ENCODE results near the gene OR10T2. TPM values are rescaled to one million over a fixed set of nuclear protein-coding genes. Genes with fewer than 3 reads are reported as not detected.
"Not testable (repeated sequence)": the region's sequence is repeated elsewhere in the genome, so short reads cannot be mapped to it uniquely, and the experiment has no call there.

The OR10T2 gene
- total RNA-seq (not detected), total RNA-seq (0 reads per million in 172 experiments)
- not detected for polyA plus RNA-seq (2013, experiment 1 of 2)
- not detected for polyA plus RNA-seq (2013, experiment 2 of 2)

- Mint-ChIP-seq H3K27ac (no peak within 1 kb of the TSS), H3K27me3 (peaks cover 5% of the 10 kb centered on the region), H3K36me3 (ENCODE audit: low read depth) (no peaks in the 10 kb centered on the region), H3K4me1 (ENCODE audit: low read depth) (peaks cover 8% of the 10 kb centered on the region), H3K4me3 (no peak within 1 kb of the TSS), H3K9me3 (no peaks in the 10 kb centered on the region)
- intact Hi-C loops (cut with DNase I, micrococcal nuclease), result no loop called here
- H3K9me3 ChIP-seq (ENCODE audit: control insufficient read depth in 1 of 2, insufficient read depth in 1 of 2, low read length in 2 of 2), result no peaks in the 10 kb centered on the region
- DNase-seq (no peak), ATAC-seq (ENCODE audit: poor library complexity) (no peak)
- POLR2A ChIA-PET, result interaction anchor here (0.7 kb wide), 1 partner anchor 189 kb away, joined by 3 read pairs; no protein-coding TSS in a partner anchor
- H3K36me3 ChIP-seq (ENCODE audit: insufficient read depth, low read length), result no peaks in the 10 kb centered on the region
- no peaks in the 10 kb centered on the region for H3K4me1 ChIP-seq (ENCODE audit: insufficient read depth, low read length)
- peaks cover 3 to 10% of the 10 kb centered on the region in 2 experiments for H3K27me3 ChIP-seq (ENCODE audit: control insufficient read depth in 1 of 2, insufficient read depth in 2 of 2, low read length in 2 of 2)
- CTCF ChIA-PET, result no interaction called here
- no peak within 1 kb of the TSS for H3K4me3 ChIP-seq (ENCODE audit: low read length)
- no peak for TF ChIP-seq CTCF (IDR thresholded peaks at IDR 0.05)
- H3K27ac ChIP-seq (ENCODE audit: low read depth in 1 of 2, low read length in 2 of 2), result no peak within 1 kb of the TSS
Measured at GRCh38 chr1:158398818-158399514, at the start of gene OR10T2. Gene OR10T2 (minus strand): TSS chr1:158399466. CDS start chr1:158399466, 0 bp downstream.

- Histone ChIP-seq H3K36me3 (ENCODE audit: insufficient read depth, low read length) (no peaks in the 10 kb centered on the region), H3K4me1 (ENCODE audit: insufficient read depth, low read length) (no peaks in the 10 kb centered on the region), H3K9me3 (ENCODE audit: control insufficient read depth in 1 of 2, insufficient read depth in 1 of 2, low read length in 2 of 2) (no peaks in the 10 kb centered on the region), H3K4me3 (ENCODE audit: low read length) (no peak overlapping the region), H3K27ac (ENCODE audit: low read depth in 1 of 2, low read length in 2 of 2) (no peak overlapping the region), H3K27me3 (ENCODE audit: control insufficient read depth in 1 of 2, insufficient read depth in 2 of 2, low read length in 2 of 2) (no peaks in the 10 kb centered on the region)
- no peak for DNase-seq
- Mint-ChIP-seq H3K36me3 (ENCODE audit: low read depth) (no peaks in the 10 kb centered on the region), H3K27ac (no peak overlapping the region), H3K27me3 (peaks cover 11% of the 10 kb centered on the region), H3K4me1 (ENCODE audit: low read depth) (no peaks in the 10 kb centered on the region), H3K9me3 (no peaks in the 10 kb centered on the region), H3K4me3 (no peak overlapping the region)
- CTCF ChIA-PET, result no interaction called here
- intact Hi-C loops (cut with DNase I, micrococcal nuclease), result no loop called here
- no peak for ATAC-seq (ENCODE audit: poor library complexity)
- POLR2A ChIA-PET, result no interaction called here
- no peak for TF ChIP-seq CTCF (IDR thresholded peaks at IDR 0.05)
Measured at GRCh38 chr1:158445376-158445775, 46.1 kb upstream of the OR10T2 start.

- Mint-ChIP-seq H3K9me3 (peaks cover 2% of the 10 kb centered on the region), H3K4me3 (no peak overlapping the region), H3K27ac (no peak overlapping the region), H3K4me1 (ENCODE audit: low read depth) (no peaks in the 10 kb centered on the region), H3K36me3 (ENCODE audit: low read depth) (no peaks in the 10 kb centered on the region), H3K27me3 (peaks cover 45% of the 10 kb centered on the region)
- Histone ChIP-seq H3K9me3 (ENCODE audit: control insufficient read depth in 1 of 2, insufficient read depth in 1 of 2, low read length in 2 of 2) (peaks cover 5 to 11% of the 10 kb centered on the region in 2 experiments), H3K27ac (ENCODE audit: low read depth in 1 of 2, low read length in 2 of 2) (no peak overlapping the region), H3K36me3 (ENCODE audit: insufficient read depth, low read length) (no peaks in the 10 kb centered on the region), H3K27me3 (ENCODE audit: control insufficient read depth in 1 of 2, insufficient read depth in 2 of 2, low read length in 2 of 2) (peaks cover 0 to 4% of the 10 kb centered on the region in 2 experiments), H3K4me1 (ENCODE audit: insufficient read depth, low read length) (no peaks in the 10 kb centered on the region), H3K4me3 (ENCODE audit: low read length) (no peak overlapping the region)
- DNase-seq, result no peak
- no peak for TF ChIP-seq CTCF (IDR thresholded peaks at IDR 0.05)
- ChIA-PET POLR2A (no interaction called here), CTCF (no interaction called here)
- ATAC-seq (ENCODE audit: poor library complexity), result no peak
- intact Hi-C loops (cut with DNase I, micrococcal nuclease), result no loop called here
Measured at GRCh38 chr1:158434741-158435140, 35.5 kb upstream of the OR10T2 start.

GRCh38 chr1:158430163-158430562 is 30.9 kb upstream of the OR10T2 start:
- H3K4me3 ChIP-seq (ENCODE audit: low read length); H3K4me1 Mint-ChIP-seq (ENCODE audit: low read depth); H3K36me3 ChIP-seq (ENCODE audit: insufficient read depth, low read length); H3K27ac ChIP-seq (ENCODE audit: low read depth in 1 of 2, low read length in 2 of 2); H3K27ac Mint-ChIP-seq; H3K27me3 ChIP-seq (ENCODE audit: control insufficient read depth in 1 of 2, insufficient read depth in 2 of 2, low read length in 2 of 2); H3K9me3 Mint-ChIP-seq; DNase-seq; intact Hi-C loops (cut with DNase I, micrococcal nuclease); ATAC-seq (ENCODE audit: poor library complexity); H3K4me1 ChIP-seq (ENCODE audit: insufficient read depth, low read length); H3K4me3 Mint-ChIP-seq; CTCF ChIA-PET; POLR2A ChIA-PET; H3K36me3 Mint-ChIP-seq (ENCODE audit: low read depth): not testable (repeated sequence)
- peaks cover 35% of the 10 kb centered on the region for H3K27me3 Mint-ChIP-seq
- peaks cover 5 to 11% of the 10 kb centered on the region in 2 experiments for H3K9me3 ChIP-seq (ENCODE audit: control insufficient read depth in 1 of 2, insufficient read depth in 1 of 2, low read length in 2 of 2)

All from CD4-positive, alpha-beta T cell (primary cell).